Subcutaneous abdominal adipose tissue (tissue), 5 donors: ENCODE measurements around the gene SPATA25.
"Not testable (repeated sequence)": the region's sequence is repeated elsewhere in the genome, so short reads cannot be mapped to it uniquely, and the experiment has no call there.

Experiments used
- H3K27ac ChIP-seq: one replicate; pipeline ENCODE4 v1.7.0; 2013; ENCODE audit warnings: low read depth, mild to moderate bottlenecking, inconsistent platforms, low read length, moderate library complexity
- H3K27me3 ChIP-seq, 5 donors: one replicate each; pipeline ENCODE4 v1.7.0; 2013; ENCODE audit warnings: low read length in 5 of 5, inconsistent platforms in 1 of 5; ENCODE audit not compliant: control insufficient read depth in 5 of 5, insufficient read depth in 4 of 5
- H3K36me3 ChIP-seq, 5 donors: one replicate each; pipeline ENCODE4 v1.7.0; 2013; ENCODE audit warnings: low read length in 5 of 5; ENCODE audit not compliant: control insufficient read depth in 5 of 5, insufficient read depth in 5 of 5
- H3K4me1 ChIP-seq, 5 donors: one replicate each; pipeline ENCODE4 v1.7.0; 2013; ENCODE audit warnings: low read length in 5 of 5, mild to moderate bottlenecking in 3 of 5, moderate library complexity in 1 of 5; ENCODE audit not compliant: control insufficient read depth in 5 of 5, insufficient read depth in 5 of 5
- H3K4me3 ChIP-seq, 5 donors: one replicate each; pipeline ENCODE4 v1.7.0; 2013; ENCODE audit warnings: low read length in 5 of 5, low read depth in 1 of 5
- H3K9ac ChIP-seq, 5 donors: one replicate each; pipeline ENCODE4 v1.7.0; 2013; ENCODE audit warnings: low read length in 5 of 5, mild to moderate bottlenecking in 4 of 5, moderate library complexity in 3 of 5
- H3K9me3 ChIP-seq, 5 donors: one replicate each; pipeline ENCODE4 v1.7.0; 2013; ENCODE audit warnings: low read length in 5 of 5; ENCODE audit not compliant: control insufficient read depth in 5 of 5
- donor health status: healthy.
- donor health status: healthy.
- donor health status: healthy.
- donor health status: healthy.
- donor health status: healthy.

The SPATA25 gene

DNA sequence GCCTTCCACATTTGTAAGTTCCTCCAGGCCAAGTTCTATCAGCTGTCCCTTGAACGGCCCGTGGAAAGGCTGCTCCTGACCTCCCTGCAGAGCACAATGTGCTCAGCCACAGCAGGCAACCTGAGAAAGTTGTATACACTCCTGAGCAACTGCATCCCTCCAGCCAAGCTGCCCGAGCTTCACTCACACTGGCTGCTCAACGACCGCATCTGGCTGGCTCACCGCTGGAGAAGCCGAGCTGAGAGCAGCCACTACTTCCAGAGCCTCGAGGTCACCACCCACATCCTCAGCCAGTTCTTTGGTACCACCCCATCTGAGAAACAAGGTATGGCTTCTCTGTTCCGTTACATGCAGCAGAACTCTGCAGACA lies 4.3 kb downstream of the SPATA25 start:
- H3K27ac ChIP-seq = no peak overlapping the region
- H3K27me3 ChIP-seq = no peaks in the 10 kb centered on the region
- peaks cover 0 to 40% (median 35%) of the 10 kb centered on the region in 5 donors for H3K36me3 ChIP-seq
- peaks cover 0 to 28% (median 22%) of the 10 kb centered on the region in 5 donors for H3K4me1 ChIP-seq
- H3K9me3 ChIP-seq = no peaks in the 10 kb centered on the region
- H3K4me3 ChIP-seq = no peak overlapping the region
- no peak overlapping the region for H3K9ac ChIP-seq

DNA sequence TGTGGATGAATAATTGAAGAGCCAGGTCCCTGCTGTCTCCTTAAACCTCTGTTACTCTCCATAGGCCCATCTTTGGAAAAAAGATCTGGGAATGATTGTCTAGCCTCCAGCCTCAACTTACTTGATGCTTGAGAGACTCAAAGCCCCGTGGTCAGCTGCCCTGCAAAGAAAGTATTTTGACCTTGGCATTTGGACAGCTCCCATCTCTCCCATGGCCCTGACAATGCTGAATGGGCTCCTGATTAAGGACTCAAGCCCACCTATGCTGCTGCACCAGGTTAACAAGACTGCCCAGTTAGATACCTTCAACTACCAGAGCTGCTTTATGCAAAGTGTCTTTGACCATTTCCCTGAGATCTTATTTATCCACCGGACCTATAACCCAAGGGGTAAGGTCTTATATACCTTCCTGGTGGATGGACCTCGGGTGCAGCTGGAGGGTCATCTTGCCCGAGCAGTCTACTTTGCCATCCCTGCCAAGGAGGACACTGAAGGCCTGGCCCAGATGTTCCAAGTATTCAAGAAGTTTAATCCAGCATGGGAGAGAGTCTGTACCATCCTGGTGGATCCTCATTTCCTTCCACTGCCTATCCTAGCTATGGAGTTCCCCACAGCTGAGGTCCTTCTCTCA lies 4.8 kb downstream of the SPATA25 start:
- H3K4me3 ChIP-seq = no peak overlapping the region
- H3K36me3 ChIP-seq = peaks cover 0 to 44% (median 38%) of the 10 kb centered on the region in 5 donors
- peaks cover 0 to 28% (median 22%) of the 10 kb centered on the region in 5 donors for H3K4me1 ChIP-seq
- H3K9me3 ChIP-seq = no peaks in the 10 kb centered on the region
- H3K27ac ChIP-seq = peak overlapping the region; percentile 30
- H3K27me3 ChIP-seq = no peaks in the 10 kb centered on the region
- H3K9ac ChIP-seq = no peak overlapping the region

DNA sequence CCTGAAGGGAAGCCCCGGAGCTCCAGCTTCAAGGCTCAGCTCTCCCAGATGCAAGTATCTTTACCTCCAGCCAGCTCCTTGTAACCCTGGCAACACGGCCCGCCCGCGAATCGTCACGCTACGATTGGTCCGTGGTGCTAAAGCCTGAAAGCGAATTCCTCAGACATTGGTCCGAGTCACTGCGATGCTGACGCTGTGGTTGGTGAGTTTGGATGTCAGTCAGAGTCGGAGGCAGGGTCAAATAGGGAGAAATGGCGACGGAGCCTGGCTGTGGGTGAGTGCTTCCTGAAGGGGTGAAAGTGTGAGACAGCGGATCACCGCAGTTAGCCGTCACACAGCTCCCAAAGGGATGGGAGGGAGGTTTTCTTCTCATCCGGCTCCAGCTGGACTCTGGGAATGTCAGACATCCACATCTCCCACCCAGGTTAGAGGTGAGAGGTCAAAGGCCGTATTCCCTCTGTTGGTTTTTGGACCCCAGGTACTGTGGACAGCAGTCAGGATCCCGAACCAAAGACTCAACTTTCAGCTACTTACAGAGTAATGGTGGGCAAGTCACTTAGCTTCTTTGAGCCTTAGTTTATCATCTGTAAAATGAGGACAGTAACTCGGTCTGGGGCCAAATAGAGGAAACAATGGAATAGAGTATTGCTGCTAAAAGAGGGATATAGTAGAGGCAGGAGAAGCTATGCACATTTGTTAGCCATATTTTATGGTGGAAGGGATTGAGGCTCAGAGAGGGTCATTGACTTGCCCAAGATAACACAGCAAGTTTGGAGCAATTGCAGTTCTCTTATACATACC lies 6.2 kb downstream of the SPATA25 start, which contains the start of gene ZSWIM1:
Gene ZSWIM1, plus strand, starts transcription at position 240 of the 801 bp plus-strand sequence. CDS start 1,366 bp downstream, outside the sequence.
- H3K9me3 ChIP-seq = no peaks in the 10 kb centered on the region
- H3K4me3 ChIP-seq = peak within 1 kb of the TSS; percentile 80 to 97 (median 83)
- peak within 1 kb of the TSS; percentile 78 to 94 (median 92) for H3K9ac ChIP-seq
- H3K27ac ChIP-seq = peak within 1 kb of the TSS; percentile 77
- peaks cover 0 to 28% (median 22%) of the 10 kb centered on the region in 5 donors for H3K4me1 ChIP-seq
- peaks cover 0 to 40% (median 39%) of the 10 kb centered on the region in 5 donors for H3K36me3 ChIP-seq
- H3K27me3 ChIP-seq = no peaks in the 10 kb centered on the region

DNA sequence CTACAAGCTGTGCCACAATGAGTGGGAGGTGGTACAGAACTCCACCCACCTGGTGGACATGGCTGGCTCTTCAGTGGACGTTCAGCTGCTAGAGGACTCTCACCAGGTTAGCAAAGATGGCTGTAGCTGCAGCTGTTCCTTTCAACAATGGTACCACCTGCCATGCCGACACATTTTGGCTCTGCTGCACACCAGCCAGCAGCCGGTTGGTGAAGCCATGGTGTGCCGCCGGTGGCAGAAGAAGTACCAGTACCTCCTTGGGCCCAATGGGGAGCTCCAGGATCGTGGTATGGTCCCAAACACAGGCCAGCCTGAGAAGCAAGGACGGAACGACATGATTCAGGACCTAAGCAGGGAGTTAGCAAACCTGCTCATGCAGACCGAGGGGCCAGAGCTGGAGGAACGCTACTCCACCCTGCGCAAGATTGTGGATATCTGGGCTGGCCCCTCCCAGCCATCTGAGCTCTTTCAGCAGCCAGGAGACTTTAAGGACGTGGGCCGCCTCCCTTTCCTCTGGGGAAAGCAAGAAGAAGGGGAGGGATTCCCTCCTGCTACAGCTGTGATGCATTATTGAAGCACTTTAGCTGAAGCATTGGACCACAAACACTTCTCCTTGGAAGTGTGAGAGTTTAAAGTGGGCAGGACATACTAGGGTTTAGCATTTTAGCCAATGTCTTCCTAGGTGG lies 9.2 kb downstream of the SPATA25 start:
- Histone ChIP-seq H3K9me3 (no peaks in the 10 kb centered on the region), H3K27me3 (no peaks in the 10 kb centered on the region), H3K4me3 (no peak overlapping the region), H3K9ac (no peak overlapping the region), H3K36me3 (peaks cover 0 to 31% (median 30%) of the 10 kb centered on the region in 5 donors), H3K4me1 (peaks cover 0 to 19% (median 11%) of the 10 kb centered on the region in 5 donors), H3K27ac (no peak overlapping the region)

DNA sequence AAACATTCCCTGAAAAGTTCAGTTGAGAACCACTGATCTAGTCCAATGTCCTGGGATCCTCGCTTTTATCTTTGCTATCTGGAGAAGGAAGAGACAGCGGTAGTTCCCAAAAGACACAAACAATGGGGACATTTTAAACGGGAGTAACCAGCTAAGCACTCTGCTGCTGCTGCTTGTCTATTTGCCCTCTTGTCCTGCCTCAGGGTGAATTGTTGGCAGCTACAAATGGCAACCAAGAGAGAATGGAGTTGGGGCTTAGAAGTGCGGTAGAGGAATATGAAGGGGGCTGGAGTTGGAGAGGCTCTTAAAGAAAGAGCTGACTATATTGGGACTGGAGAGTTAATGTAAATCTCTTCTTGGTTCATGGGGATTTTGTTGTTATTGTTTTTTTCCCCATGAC lies 12.8 kb downstream of the SPATA25 start:
- Histone ChIP-seq H3K4me1 (peaks cover 0 to 5% (median 0%) of the 10 kb centered on the region in 5 donors), H3K27me3 (no peaks in the 10 kb centered on the region), H3K36me3 (peaks cover 0 to 28% (median 26%) of the 10 kb centered on the region in 5 donors), H3K27ac (no peak overlapping the region), H3K9me3 (no peaks in the 10 kb centered on the region), H3K4me3 (no peak overlapping the region), H3K9ac (no peak overlapping the region)

DNA sequence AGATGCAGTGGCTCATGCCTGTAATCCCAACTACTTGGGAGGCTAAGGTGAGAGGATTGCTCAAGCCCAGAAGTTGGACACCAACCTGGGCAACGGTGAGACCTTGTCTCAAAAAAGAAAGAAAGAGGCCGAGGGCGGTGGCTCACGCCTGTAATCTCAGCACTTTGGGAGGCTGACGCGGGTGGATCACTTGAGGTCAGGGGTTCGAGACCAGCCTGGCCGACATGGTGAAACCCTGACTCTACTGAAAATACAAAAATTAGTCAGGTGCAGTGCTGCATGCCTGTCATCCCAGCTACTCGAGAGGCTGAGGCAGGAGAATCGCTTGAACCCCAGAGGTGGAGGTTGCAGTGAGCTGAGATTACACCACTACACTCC lies 13.3 kb downstream of the SPATA25 start:
- H3K4me1 ChIP-seq, H3K9ac ChIP-seq, H3K4me3 ChIP-seq, H3K27me3 ChIP-seq, H3K9me3 ChIP-seq, H3K27ac ChIP-seq: not testable (repeated sequence)
- peaks cover 0 to 28% (median 26%) of the 10 kb centered on the region in 5 donors for H3K36me3 ChIP-seq

DNA sequence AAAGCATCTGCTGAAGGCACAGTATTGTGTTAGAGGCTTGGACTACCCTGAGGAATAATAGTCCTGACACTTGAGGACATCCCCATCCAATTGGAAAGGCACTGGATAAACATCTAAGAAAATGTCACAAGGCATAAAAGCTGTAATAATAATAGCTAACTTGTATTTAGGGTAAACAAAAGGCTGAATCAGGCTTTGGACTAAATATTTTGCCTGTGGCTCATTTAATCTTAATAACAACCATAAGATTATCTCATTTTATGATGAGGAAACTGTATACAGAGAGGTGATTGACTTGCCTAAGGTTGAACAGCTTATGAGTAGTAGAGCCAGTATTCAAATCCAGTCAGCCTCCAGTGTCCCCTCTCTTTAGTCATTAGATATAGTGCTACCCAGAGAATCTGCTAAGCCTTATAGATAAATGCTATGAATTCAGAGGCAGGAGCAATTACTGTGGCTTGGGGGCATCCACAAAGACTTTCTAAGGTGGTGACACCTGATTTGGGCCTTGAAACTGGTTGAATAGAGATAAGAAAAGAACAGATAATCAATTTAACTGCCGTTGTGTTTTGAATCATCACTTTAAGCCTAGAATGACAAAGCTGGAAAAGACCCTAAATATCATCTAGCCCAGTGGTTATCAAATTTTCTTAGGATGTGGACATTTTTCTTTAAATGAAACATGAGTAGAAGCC lies 13.9 kb downstream of the SPATA25 start:
- Histone ChIP-seq H3K9ac (no peak overlapping the region), H3K9me3 (no peaks in the 10 kb centered on the region), H3K4me3 (no peak overlapping the region), H3K27me3 (no peaks in the 10 kb centered on the region), H3K4me1 (peaks cover 0 to 3% (median 0%) of the 10 kb centered on the region in 5 donors), H3K36me3 (peaks cover 0 to 25% (median 24%) of the 10 kb centered on the region in 5 donors), H3K27ac (no peak overlapping the region)

DNA sequence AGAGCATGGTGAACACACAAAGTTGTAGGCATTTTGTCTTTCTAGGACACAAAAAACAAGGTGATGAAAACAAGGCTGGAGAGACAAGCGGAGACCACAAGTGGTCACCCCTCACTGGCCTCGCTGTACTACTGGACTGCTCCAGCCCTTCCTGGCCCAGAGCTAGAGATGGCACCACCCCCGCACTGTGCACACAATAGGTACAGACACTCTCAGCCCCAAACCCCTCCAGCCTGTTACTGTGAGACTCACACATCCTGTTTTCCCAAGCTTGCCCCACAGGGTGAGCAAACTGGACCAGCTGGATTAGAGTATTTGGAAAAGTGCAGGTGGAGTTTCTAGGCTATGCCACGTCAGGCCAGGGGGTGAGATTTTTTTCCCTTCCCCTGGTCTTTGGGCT lies 14.8 kb downstream of the SPATA25 start:
- Histone ChIP-seq H3K27me3 (no peaks in the 10 kb centered on the region), H3K36me3 (peaks cover 0 to 16% (median 15%) of the 10 kb centered on the region in 5 donors), H3K9ac (no peak overlapping the region), H3K9me3 (no peaks in the 10 kb centered on the region), H3K27ac (no peak overlapping the region), H3K4me3 (no peak overlapping the region), H3K4me1 (no peaks in the 10 kb centered on the region)

DNA sequence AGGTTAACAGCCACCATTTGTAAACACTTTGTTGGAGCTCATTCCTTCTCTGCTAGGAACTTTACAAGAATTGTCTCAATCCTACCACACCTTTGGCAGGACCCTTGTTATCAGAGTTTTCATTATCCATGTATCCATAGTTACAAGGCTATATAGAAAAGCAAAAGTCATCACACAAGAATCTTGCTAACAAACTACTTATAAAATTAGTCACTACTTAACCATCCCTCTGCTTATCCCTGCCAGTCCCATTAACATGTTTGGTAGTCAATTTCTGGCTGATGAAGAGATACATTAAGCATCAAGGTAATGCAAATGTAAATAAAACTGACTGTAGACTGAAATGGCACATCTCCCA lies 19.6 kb downstream of the SPATA25 start:
- no peak overlapping the region for H3K27ac ChIP-seq

More for the DNA sequence above, 19.6 kb downstream of the SPATA25 start:
- Histone ChIP-seq H3K36me3 (peaks cover 0 to 5% (median 3%) of the 10 kb centered on the region in 5 donors), H3K9ac (no peak overlapping the region), H3K4me1 (no peaks in the 10 kb centered on the region), H3K4me3 (no peak overlapping the region), H3K27me3 (no peaks in the 10 kb centered on the region), H3K9me3 (no peaks in the 10 kb centered on the region)
